HG03108 (cell line): ENCODE data around the gene PTPRQ.
"Not testable (repeated sequence)": the region's sequence is repeated elsewhere in the genome, so short reads cannot be mapped to it uniquely, and the experiment has no call there.

Source experiments
- ATAC-seq: cut with Tn5 transposase; IDR thresholded peaks from one replicate; pipeline ENCODE4 v1.9.1; 2021; ENCODE audit warnings: moderate library complexity; ENCODE audit not compliant: unreplicated experiment

PTPRQ gene

GRCh38 chr12:80469681-80470080 is 25.6 kb downstream of the PTPRQ start:
- ATAC-seq: no peak

- no peak for ATAC-seq
Measured at GRCh38 chr12:80470403-80470802, 26.4 kb downstream of the PTPRQ start.

DNA sequence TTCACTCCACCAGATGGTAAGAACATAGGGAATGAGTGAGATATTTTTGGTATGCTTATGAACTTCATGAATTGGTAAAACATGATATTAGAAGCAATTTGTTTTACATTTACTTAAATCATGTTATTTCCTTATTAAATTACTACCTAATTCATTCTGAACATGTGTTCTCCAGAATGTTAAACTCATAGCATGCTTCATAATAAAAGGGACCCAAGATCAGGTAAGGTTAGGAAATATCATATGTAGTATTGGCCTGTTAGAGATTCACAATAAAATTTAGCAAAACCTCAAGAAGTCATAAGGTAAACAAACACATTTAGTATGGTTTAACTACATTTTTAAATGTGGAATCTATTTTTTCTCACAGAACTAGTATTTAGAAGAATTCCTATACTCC is 28.2 kb downstream of the PTPRQ start:
- no peak for ATAC-seq

DNA sequence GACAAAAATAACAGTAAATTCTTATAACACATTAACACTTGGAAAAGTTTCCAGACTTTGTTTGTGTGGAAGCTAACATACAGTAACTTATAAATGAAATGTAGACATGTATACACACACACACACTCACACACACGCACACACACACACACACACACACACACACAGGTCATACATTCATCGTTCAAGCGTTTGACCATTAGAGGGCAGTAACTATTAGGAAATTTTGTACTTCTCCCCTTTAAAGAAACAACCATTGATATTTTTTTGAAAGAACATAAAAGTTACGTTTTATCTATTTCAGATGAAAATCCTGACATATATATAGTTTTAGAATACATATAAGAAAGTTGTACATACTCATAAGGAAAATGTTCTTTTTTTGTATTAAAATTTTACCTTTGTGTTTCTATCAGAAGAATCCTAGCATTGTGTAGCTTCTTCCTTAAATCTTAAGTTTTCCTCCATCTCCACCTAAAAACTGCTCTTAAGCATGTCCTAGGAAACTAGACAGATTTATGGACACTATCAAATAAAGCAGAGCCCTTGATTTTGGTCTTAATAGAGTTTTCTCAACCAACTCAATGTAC is 29.0 kb downstream of the PTPRQ start:
- no peak for ATAC-seq

DNA sequence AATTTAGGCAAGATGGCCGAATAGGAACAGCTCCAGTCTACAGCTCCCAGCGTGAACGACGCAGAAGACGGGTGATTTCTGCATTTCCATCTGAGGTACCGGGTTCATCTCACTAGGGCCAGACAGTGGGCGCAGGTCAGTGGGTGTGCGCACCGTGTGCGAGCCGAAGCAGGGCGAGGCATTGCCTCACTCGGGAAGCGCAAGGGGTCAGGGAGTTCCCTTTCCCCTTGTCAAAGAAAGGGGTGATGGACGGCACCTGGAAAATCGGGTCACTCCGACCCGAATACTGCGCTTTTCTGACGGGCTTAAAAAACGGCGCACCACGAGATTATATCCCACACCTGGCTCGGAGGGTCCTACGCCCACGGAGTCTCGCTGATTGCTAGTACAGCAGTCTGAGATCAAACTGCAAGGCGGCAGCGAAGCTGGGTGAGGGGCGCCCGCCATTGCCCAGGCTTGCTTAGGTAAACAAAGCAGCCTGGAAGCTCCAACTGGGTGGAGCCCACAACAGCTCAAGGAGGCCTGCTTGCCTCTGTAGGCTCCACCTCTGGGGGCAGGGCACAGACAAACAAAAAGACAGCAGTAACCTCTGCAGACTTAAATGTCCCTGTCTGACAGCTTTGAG is 33.6 kb downstream of the PTPRQ start:
- not testable (repeated sequence) for ATAC-seq

GRCh38 chr12:80484746-80485145 is 40.7 kb downstream of the PTPRQ start:
- no peak for ATAC-seq

DNA sequence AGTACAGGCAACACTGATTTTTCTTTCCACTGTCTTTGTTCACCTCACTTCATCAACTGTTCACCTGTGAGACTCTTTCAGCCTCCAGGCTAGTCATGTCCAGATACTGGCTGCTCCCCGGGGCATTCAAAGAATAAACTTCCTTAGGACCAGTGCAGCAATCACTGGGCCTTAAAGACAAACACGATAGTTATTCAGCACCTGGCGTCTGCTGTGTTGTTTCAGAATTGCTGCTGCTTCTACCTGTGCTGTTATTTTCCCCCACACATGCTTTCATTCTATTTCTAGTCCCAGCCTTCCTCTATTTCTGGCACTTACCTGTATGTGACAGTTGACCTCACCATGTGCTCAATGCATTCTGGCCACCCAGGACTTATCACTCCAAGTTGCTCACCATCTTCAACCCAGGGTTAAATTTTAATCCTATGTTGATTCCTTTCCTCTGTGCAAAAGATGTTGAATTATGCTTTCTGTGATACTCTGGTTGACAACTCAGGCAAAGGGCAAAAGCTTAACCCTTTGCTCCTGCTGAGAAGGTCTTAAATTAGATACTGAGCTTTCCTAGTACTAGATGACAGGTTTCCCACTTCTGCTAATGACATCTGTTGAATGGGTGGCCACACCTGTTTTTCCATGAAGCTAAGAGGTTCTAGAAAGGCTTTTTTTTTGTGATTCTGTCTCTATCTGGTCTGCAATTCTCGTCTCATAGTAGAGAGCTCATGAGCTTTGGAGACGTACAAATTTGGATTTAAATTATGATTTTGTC is 41.4 kb downstream of the PTPRQ start:
- ATAC-seq: no peak

- ATAC-seq: no peak
Measured at GRCh38 chr12:80490329-80490728, 46.3 kb downstream of the PTPRQ start.

GRCh38 chr12:80491166-80491565 is 47.1 kb downstream of the PTPRQ start:
- ATAC-seq: no peak

- ATAC-seq: no peak
Measured at GRCh38 chr12:80493466-80493865, 49.4 kb downstream of the PTPRQ start.

DNA sequence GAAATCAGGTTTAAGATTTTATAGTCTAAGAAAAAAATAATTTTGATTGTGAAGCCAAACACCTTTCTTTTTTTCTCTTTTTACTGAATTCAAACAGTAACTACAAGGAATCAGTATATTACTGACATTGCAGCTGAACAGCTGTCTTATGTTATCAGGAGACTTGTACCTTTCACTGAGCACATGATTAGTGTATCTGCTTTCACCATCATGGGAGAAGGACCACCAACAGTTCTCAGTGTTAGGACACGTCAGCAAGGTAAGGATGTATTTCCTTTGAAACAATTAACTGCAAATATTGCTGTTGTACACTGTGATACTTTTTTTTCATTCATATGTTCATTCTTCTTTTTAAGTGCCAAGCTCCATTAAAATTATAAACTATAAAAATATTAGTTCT is 50.8 kb downstream of the PTPRQ start:
- no peak for ATAC-seq

GRCh38 chr12:80498059-80498728 is 54.2 kb downstream of the PTPRQ start:
- ATAC-seq: no peak

GRCh38 chr12:80504389-80505163 is 60.5 kb downstream of the PTPRQ start:
- no peak for ATAC-seq

DNA sequence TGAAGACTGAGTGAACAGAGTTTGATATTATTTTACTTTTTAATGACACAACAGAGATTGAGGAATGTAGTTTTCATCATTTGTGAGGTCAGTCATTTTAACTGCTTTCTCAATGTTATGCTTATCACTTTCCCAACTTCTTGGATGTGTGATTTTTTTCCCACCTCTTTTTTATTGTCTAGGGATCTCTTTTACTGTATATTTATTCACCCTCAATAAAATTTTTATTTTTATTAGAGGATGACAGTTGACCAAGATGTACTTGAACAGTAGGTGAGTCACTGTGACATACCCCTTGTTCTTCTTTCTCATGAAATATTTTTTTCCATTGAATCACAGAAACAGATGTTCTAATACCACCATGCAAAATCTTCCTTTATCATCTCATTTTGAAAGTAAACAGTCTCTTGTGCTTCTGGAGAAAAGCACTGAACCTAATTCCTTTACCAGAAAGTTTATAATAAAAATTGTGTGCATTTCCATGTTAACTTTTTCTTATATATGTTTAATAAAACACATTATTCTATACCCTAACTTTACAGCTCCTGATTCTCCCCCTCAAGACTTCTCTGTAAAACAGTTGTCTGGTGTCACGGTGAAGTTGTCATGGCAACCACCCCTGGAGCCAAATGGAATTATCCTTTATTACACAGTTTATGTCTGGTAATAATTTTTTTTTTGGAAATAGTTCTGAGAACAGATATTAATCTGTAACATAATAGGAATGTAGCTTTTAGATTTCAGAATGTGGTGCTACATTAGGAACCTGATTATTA is 65.9 kb downstream of the PTPRQ start:
- no peak for ATAC-seq

DNA sequence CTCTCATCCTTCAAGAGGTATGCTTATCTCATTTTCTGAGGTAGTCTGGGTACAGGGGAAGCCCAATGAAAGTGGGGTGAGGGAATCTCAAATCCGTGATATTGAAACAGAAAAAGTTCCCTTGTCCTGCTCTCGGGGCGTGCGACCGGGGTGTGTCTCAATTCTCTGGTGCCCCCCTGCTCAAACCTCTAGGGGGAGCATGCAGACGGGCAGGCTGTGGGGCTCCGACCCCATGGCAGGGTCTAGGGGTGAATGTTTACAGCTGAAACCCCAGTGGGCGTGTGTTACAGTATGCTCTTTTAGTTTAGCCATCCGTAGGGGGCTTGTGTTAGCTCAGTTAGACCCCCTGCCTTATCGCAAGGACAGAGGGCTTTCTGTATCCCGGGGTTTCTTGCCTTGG is 68.7 kb downstream of the PTPRQ start:
- no peak for ATAC-seq

GRCh38 chr12:80513211-80513610 is 69.2 kb downstream of the PTPRQ start:
- ATAC-seq: no peak

GRCh38 chr12:80517655-80518054 is 73.6 kb downstream of the PTPRQ start:
- no peak for ATAC-seq

DNA sequence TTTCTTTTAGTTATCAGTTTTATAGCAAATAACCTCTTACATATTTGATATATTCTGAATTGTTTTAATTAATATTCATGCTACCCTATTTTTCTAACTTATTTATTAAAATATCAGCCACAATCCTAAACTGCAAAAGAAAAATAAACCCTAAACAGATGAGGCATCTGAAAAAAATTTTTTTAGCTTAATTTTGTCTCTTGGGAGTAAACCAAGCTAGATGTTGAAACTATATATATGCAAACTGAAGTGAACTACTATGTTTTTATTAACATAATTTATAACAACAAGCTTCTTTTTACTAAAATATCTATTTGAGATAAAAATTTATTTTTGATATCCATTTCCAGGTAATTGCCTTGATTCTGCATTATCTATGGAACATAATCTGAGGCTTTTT is 87.6 kb downstream of the PTPRQ start:
- no peak for ATAC-seq

- no peak for ATAC-seq
Measured at GRCh38 chr12:80539029-80539428, 95.0 kb downstream of the PTPRQ start.

DNA sequence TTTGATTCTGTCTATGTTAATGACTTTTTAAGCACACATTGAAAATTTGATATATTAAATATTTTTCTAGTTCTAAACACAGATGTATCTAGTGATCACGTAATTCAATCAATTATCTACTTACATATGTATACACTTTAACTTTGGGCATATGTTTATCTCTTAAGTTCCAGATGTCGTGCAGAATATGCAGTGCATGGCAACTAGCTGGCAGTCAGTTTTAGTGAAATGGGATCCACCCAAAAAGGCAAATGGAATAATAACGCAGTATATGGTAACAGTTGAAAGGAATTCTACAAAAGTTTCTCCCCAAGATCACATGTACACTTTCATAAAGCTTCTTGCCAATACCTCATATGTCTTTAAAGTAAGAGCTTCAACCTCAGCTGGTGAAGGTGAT is 105.3 kb downstream of the PTPRQ start:
- ATAC-seq: no peak
